HL-60 (cell line): ENCODE results near the gene PAAF1.

ENCODE experiments used
- CTCF ChIP-seq: IDR thresholded peaks from one replicate; pipeline ENCODE4 v1.5.1; 2011; ENCODE audit warnings: low read length, control low read depth, inconsistent platforms; ENCODE audit not compliant: insufficient read depth
- GABPA ChIP-seq: IDR thresholded peaks from 2 replicates; pipeline ENCODE4 v1.6.1; 2012; ENCODE audit warnings: low read depth
- POLR2AphosphoS5 ChIP-seq: IDR thresholded peaks from 2 replicates; pipeline ENCODE4 v1.6.1; 2012; ENCODE audit warnings: low read depth
- REST ChIP-seq: IDR thresholded peaks from 2 replicates; pipeline ENCODE4 v1.6.1; 2012; ENCODE audit warnings: low read depth; ENCODE audit not compliant: insufficient replicate concordance
- SPI1 ChIP-seq: IDR thresholded peaks from 2 replicates; pipeline ENCODE4 v1.6.1; 2012; ENCODE audit warnings: low read depth, mild to moderate bottlenecking, borderline replicate concordance

- TF ChIP-seq CTCF (no peak), POLR2AphosphoS5 (no peak), REST (no peak), SPI1 (no peak), GABPA (no peak)
Observed at GRCh38 chr11:73893041-73893440, 16.2 kb downstream of the PAAF1 start.
